GM21737 (cell line): ENCODE results near the gene METTL23.
"Not testable (repeated sequence)": the region's sequence is repeated elsewhere in the genome, so short reads cannot be mapped to it uniquely, and the experiment has no call there.

Experiments
- ATAC-seq: cut with Tn5 transposase; IDR thresholded peaks from one replicate; pipeline ENCODE4 v1.9.1; 2021; ENCODE audit warnings: mild to moderate bottlenecking, moderate library complexity; ENCODE audit not compliant: unreplicated experiment

The METTL23 gene

GRCh38 chr17:76695059-76695831, 31.4 kb upstream of the METTL23 start:
- no peak for ATAC-seq

GRCh38 chr17:76696763-76697701, 29.6 kb upstream of the METTL23 start:
- peak; percentile 73 for ATAC-seq

DNA sequence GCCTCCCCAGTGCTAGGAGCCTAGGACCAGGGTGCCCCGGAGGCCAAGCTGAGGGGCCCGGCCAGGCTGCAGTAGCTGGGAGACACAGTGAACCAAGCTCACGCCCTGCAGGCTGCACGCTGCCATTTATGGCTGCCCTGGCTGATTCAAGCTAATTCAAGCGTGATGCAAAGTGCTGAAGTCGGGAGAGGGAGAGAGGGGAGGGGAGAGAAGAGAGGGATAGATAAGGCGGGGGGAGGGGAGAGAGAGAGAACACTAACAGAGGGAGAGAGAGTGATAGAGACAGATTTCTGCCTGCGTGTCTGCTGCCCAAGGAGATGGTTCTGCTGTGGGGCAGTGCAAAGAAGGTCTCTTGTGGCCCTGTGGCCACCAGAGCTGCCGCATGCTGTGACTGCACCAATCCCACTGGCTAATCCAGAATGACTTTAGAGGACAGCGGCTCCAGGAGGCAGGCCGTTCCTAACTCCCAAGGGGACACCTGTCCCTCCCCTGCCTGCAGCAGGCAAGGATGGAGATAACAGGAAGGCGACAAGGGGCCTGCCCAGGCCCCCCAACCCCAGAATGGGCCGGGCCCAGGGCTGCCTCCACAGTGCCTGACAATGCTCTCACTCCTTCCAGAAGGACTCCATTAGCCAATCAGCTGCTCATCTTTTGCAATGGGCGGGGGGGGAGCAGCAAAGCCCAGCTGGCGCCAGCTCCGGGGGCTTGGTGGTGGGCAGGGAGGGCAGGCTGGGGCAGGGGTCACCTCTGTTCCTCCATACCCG, 28.8 kb upstream of the METTL23 start:
- ATAC-seq: no peak

- not testable (repeated sequence) for ATAC-seq
Observed at GRCh38 chr17:76698466-76698977, 28.1 kb upstream of the METTL23 start.

DNA sequence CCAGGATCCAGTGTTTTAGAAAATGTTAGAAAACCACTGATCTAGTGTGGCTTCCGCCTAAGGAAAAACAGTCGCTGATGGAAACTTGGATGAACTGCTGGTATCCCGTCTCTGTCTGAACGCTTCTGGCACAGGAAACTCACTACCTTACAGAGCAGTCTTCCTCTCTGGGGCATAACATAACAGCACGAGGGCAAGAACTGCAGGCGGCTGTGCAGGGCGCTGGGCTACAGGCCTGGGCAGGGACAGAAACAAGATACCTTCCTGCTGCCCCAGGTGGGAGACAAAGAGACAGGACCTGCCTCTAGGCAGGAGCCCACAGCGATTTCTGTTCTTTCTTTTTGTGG, 26.4 kb upstream of the METTL23 start:
- no peak for ATAC-seq

DNA sequence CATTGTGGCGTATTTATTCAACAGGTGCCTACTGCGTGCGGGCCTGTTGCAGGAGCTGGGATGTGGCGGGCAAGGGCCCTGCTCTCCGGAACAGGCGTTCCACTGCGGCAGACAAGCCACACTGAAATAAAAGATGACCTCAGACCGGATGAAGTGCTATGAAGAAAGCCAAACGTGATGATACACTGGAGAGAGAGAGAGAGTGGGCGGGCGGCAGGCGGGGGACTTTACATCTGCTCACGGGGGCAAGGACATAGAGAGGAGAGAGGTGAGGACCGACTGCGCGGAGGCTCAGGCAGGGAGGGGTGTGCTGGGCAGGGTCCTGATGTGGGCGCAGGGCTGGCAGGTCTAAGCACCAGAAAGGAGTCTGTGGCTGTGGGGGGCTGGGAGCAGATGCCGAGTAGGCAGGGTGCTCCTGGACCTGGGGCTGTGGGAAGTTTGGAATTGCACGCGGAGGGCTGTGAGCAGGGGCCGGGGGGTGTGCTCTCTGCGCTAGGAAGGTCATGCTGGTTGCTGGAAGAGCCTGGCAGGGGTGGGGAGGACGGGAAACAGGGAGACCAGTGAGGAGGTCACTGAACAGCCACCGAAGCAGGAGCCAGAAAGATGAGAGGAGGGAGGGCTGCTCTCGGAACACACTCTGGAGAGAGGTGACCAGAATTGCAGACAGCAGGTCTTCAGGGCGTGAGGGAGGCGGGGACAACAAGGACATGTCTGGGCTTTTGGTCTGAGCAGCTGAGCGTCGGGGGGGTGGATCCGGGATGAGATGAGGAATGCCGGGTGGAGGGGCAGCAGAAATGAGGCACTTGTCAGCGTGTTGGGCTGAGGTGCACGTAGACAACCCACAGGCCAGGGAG, 25.8 kb upstream of the METTL23 start:
- no peak for ATAC-seq

DNA sequence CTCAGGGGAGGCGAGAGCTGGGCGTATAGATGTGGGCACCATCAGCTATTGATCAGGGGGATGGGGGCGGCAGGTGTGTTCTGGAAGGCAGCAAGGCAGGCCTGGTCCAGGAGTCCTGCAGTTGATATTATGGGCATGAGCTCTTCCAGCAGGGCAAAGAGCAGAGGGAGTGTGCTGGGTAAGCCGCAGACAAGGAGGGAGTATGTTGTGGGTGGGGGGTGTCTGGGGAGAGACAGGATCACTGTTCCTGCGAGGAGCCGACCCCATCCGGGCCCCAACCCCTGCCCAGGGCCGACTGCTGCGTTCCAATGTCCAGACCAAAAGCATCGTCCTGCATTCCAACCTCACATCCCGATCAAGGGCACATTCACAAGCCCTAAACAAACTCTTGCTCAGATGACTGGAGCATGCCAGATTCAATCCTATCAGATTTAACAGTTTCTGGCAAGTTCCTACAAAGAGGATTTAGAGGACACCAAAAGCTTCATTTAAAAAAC, 25.1 kb upstream of the METTL23 start:
- no peak for ATAC-seq

DNA sequence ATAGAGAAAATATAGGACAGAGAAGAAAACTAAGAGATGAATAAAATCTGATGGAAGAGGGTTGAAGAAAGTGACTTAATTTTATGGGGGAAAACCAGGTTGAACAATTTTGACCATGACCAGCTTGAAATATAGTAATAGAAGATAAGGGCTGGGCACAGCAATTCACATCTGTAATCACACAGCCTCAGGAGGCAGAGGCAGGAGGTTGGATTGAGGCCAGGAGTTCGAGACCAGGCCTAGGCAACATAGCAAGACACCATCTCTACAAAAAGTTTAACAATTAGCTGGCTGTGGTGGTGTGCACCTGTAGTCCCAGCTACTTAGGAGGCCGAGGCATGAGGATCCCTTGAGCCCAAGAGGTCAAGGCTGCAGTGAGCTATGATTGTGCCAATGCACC, 24.6 kb upstream of the METTL23 start:
- ATAC-seq: no peak

GRCh38 chr17:76702941-76703637, 23.6 kb upstream of the METTL23 start:
- no peak for ATAC-seq

- ATAC-seq: no peak
Observed at GRCh38 chr17:76704805-76705204, 21.8 kb upstream of the METTL23 start.

- ATAC-seq: no peak
Observed at GRCh38 chr17:76706817-76707216, 19.8 kb upstream of the METTL23 start.

DNA sequence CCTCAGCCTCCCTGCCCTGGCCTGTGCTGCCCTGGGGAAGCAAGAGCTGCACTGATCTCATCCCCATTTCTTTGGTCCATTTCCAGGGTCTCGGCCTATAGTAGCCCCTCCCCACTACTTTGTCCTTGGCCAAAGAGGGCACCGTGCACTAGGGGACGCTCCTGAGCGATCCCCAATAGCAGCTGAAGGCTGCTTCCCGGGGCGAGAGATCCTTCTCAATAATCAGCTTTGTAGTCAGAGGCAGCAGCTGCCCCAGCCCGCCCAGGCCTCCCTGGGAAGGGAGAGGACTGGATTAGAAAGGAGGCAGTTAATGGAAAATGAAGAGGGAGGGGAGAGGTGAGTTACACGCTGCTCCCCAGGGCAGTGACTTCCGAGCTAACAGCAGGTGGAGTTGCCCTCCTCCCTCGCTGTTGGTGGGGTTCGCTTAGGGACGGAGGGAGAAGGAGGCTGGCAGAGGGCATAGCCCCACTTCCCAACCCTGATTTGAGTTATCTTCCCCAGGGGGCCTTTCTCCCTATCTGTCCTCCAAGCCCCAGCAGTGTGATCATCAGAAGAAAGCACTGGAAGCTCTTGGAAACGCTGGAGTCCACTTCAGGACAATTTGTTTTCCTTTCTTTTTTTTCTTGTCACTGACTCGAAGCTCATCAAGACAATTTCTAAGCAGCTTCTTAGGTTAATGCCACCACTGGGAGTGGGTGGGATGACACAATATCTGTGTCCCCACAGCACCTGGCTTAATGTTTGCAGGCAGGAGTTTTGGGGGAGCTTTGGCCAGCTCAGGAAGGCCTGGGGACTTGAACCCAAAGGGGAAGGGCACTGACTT, 18.4 kb upstream of the METTL23 start:
- ATAC-seq: no peak

GRCh38 chr17:76709077-76709950, 17.3 kb upstream of the METTL23 start:
- ATAC-seq: no peak

DNA sequence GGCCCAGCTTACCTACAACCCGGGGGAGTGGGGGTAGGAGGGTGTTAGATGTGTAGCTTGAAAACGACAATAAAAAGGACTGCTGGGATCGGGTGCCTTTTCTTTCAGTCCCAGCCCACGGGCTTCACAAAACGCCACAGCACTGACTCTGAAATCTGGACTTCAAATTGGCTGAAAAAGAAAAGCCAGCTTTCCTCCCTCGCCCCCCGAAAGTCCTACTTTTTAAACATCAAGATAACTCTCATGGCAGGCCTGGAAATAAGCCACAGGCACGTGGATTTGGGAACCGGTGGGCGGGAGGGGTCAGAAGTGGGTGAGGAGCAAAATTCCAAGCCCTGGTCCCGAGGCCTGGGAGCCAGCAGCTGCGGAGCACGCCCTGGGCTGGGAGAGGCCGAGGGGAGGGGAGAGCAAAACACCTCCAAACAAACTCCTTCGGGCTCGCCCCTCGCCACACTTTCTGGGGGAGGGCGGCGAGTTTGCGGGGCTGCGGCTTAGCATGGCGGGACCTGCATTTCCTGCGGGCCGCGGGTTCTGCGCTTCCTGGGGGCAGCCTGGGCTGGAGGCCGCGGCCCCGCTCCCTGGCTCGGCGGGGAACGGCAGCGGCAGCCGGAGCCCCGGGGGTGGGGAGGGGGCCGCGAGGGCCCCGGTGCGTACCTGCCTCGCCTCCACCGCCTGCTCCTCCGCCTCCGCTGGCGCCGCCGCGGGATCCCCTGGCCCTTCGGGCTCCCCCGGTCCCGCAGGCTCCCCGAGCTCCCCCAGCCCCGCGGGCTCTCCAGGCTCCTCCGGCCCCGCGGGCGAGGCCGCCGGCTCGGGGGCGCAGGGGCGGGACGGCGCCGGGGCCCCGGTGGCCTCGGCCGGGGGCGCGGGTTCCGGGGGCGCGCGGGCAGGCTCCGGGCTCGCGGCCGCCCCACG, 16.4 kb upstream of the METTL23 start:
- ATAC-seq: not testable (repeated sequence)

DNA sequence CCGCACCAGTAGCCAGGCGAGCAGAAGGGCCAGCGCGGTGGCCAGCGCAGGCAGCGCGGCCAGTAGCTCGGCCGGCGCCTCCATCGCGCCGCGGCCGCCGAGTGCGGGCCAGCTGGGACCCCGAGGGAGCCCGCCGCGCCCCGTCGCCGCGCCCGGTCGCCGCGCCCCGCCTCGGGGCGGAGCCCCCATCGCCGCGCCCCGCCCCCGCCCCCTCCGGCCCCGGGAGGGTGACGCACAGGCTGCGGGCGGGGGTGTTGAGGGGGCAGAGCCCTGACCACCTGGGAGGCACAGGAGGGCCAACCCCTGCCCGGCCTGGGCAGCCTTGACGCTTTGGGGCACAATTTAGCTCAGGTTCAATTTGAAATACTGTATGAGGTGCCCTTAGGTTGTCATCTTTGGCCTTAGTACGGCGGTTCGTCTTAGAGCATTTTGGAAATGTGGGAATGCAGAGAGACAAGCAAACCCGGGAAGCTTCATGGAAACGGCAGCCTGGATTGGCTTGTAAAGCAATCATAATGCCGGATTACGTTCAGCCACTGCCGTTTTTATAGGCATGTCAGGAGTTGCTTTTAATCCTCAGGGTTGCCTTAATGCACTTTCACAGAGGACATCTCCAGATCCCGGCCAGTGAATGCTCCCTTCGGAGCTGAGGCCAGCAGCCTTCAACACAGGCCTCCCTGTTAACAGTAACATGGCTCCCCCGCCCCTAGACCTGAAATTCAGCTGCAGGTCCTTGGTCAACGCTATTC, 15.6 kb upstream of the METTL23 start, which contains the start of gene MXRA7:
TSS of gene MXRA7 (minus strand) at position 103 of the 749 bp plus-strand sequence. CDS start at position 84, 19 bp downstream.
- no peak for ATAC-seq

GRCh38 chr17:76712321-76712720, 14.3 kb upstream of the METTL23 start:
- not testable (repeated sequence) for ATAC-seq
